Hematopoietic multipotent progenitor cell treated with erythropoietin and hydrocortisone succinate and interleukin-3 and kit ligand, for 15 days (in vitro differentiated cells): Measurements from ENCODE around the gene LCE1E.

Source experiments
- DNase-seq: peaks from one replicate; pipeline ENCODE4 v3.0.0-alpha.2; 2015; ENCODE audit warnings: low spot score

LCE1E gene

GRCh38 chr1:152786077-152786476 lies at the start of gene LCE1E:
LCE1E (plus strand) TSS chr1:152786257; CDS start chr1:152787300, 1,043 bp downstream.
- DNase-seq = no peak

GRCh38 chr1:152737997-152738396 lies 48.1 kb upstream of the LCE1E start:
- DNase-seq = no peak

- no peak for DNase-seq
Observed at GRCh38 chr1:152739841-152740240, 46.2 kb upstream of the LCE1E start.

GRCh38 chr1:152741656-152742055 lies 44.4 kb upstream of the LCE1E start:
- no peak for DNase-seq

- DNase-seq = no peak
Observed at GRCh38 chr1:152743371-152744145, 42.5 kb upstream of the LCE1E start.

GRCh38 chr1:152745289-152745704 lies 40.8 kb upstream of the LCE1E start:
- DNase-seq = no peak

- no peak for DNase-seq
Observed at GRCh38 chr1:152745765-152746444, 40.2 kb upstream of the LCE1E start.

- DNase-seq = no peak
Observed at GRCh38 chr1:152747831-152748230, 38.2 kb upstream of the LCE1E start.

- no peak for DNase-seq
Observed at GRCh38 chr1:152752225-152752624, 33.8 kb upstream of the LCE1E start.

GRCh38 chr1:152753586-152753985 lies 32.5 kb upstream of the LCE1E start:
- DNase-seq = no peak

GRCh38 chr1:152756872-152757271 lies 29.2 kb upstream of the LCE1E start:
- DNase-seq = no peak

- DNase-seq = no peak
Observed at GRCh38 chr1:152757747-152758146, 28.3 kb upstream of the LCE1E start, which contains the start of gene KPRP. KPRP (plus strand) TSS chr1:152758025; CDS start chr1:152759589, 1,564 bp downstream.

GRCh38 chr1:152758636-152759035 lies 27.4 kb upstream of the LCE1E start:
- DNase-seq = no peak

GRCh38 chr1:152759453-152760173 lies 26.4 kb upstream of the LCE1E start:
- DNase-seq = no peak

- DNase-seq = no peak
Observed at GRCh38 chr1:152760551-152761190, 25.4 kb upstream of the LCE1E start.

GRCh38 chr1:152761609-152762213 lies 24.3 kb upstream of the LCE1E start:
- DNase-seq = no peak

- no peak for DNase-seq
Observed at GRCh38 chr1:152768847-152769533, 17.1 kb upstream of the LCE1E start.

- DNase-seq = no peak
Observed at GRCh38 chr1:152770411-152770810, 15.6 kb upstream of the LCE1E start.

- DNase-seq = no peak
Observed at GRCh38 chr1:152774875-152775274, 11.2 kb upstream of the LCE1E start, which contains the start of gene LCE1F. LCE1F (plus strand) TSS chr1:152775140; CDS start chr1:152776372, 1,232 bp downstream.

- no peak for DNase-seq
Observed at GRCh38 chr1:152776361-152776760, 9.7 kb upstream of the LCE1E start.

GRCh38 chr1:152777510-152778137 lies 8.4 kb upstream of the LCE1E start:
- DNase-seq = peak; percentile 8
